Panc1 (cell line): ENCODE results near the gene MAP3K2. TPM values are rescaled to one million over a fixed set of nuclear protein-coding genes. Genes with fewer than 3 reads are reported as not detected.

Experiments
- ATAC-seq: fragments of 200-7000 bp; cut with Tn5 transposase; 2 replicates; pipeline ENCODE4 v1.9.1; 2020; ENCODE audit warnings: mild to moderate bottlenecking, moderate library complexity
- BruUV-seq: library from RNA; stranded (reverse); fragments of 400-500 nt; replicated peaks from 2 replicates; lab custom pipeline; 2021; lab: Mats Ljungman, UMichigan
- CTCF ChIA-PET: fragments of 300-600 bp; sonication (Branson Sonifier 250); formaldehyde crosslinking; loops from one replicate; lab custom pipeline; 2022; ENCODE audit warnings: antibody characterized with exemption; lab: Charles Lee
- POLR2A ChIA-PET: fragments of 300-600 bp; sonication (Branson Sonifier 250); formaldehyde crosslinking; loops from one replicate; lab custom pipeline; 2022; ENCODE audit warnings: antibody characterized with exemption; lab: Charles Lee
- DNase-seq: peaks from one replicate; pipeline ENCODE4 v3.0.0-alpha.2; 2010; ENCODE audit warnings: low read depth, low spot score
- H3K27ac ChIP-seq: 2 replicates; pipeline ENCODE4 v1.5.1; 2011; ENCODE audit warnings: mild to moderate bottlenecking, low read length, inconsistent platforms
- H3K27me3 ChIP-seq: fragments of 200-500 bp; sonication (Bioruptor generic); 2 replicates; pipeline ENCODE4 v1.6.0; 2014; ENCODE audit warnings: low read length, inconsistent platforms; ENCODE audit not compliant: control insufficient read depth, insufficient read depth
- H3K36me3 ChIP-seq: fragments of 200-500 bp; sonication (Bioruptor generic); 2 replicates; pipeline ENCODE4 v1.5.1; 2014; ENCODE audit warnings: inconsistent platforms, mild to moderate bottlenecking, low read length, moderate library complexity; ENCODE audit not compliant: control insufficient read depth, insufficient read depth
- H3K4me1 ChIP-seq: 2 replicates; pipeline ENCODE4 v1.5.1; 2011; ENCODE audit warnings: inconsistent platforms, mild to moderate bottlenecking, low read length, moderate library complexity; ENCODE audit not compliant: control insufficient read depth, insufficient read depth
- H3K4me3 ChIP-seq, 2 experiments: 2 replicates each; pipeline ENCODE4 v1.5.1; 2011 to 2012; ENCODE audit warnings: low read depth in 2 of 2, low read length in 2 of 2, mild to moderate bottlenecking in 2 of 2, inconsistent platforms in 1 of 2, moderate library complexity in 1 of 2
- H3K9me3 ChIP-seq: fragments of 200-500 bp; sonication (Bioruptor generic); 2 replicates; pipeline ENCODE4 v1.5.1; 2014; ENCODE audit warnings: low read depth, mild to moderate bottlenecking, inconsistent platforms, low read length, moderate library complexity; ENCODE audit not compliant: control insufficient read depth, insufficient read depth
- POLR2AphosphoS5 ChIP-seq: IDR thresholded peaks from 2 replicates; pipeline ENCODE4 v1.6.1; 2012; ENCODE audit warnings: mild to moderate bottlenecking, low read depth, low read length, moderate library complexity
- REST ChIP-seq, 2 experiments: IDR thresholded peaks; 2 replicates each; pipeline ENCODE4 v1.6.1; 2011 to 2012; ENCODE audit warnings: low read depth in 2 of 2, control low read depth in 1 of 2, low read length in 1 of 2, mild to moderate bottlenecking in 1 of 2, moderate library complexity in 1 of 2; ENCODE audit not compliant: insufficient read depth in 1 of 2
- SIN3A ChIP-seq: IDR thresholded peaks from 2 replicates; pipeline ENCODE4 v1.6.1; 2012; ENCODE audit warnings: low read depth, mild to moderate bottlenecking, low read length, moderate library complexity, borderline replicate concordance; ENCODE audit not compliant: insufficient read depth
- TCF7L2 ChIP-seq: IDR thresholded peaks from 2 replicates; pipeline ENCODE4 v1.6.1; 2011; ENCODE audit warnings: mild to moderate bottlenecking, low read depth, low read length, inconsistent platforms
- in situ Hi-C: cut with HindIII; loops from 2 replicates; pipeline ENCODE4 v1.10.0; 2016; ENCODE audit warnings: low sequenced_read_pairs, low pct_unique_long_range_greater_than_20kb
- intact Hi-C: fragments of 100-400 bp; cut with micrococcal nuclease; formaldehyde crosslinking; loops from one replicate; pipeline ENCODE4 v1.10.0; 2022; ENCODE audit not compliant: unreplicated experiment
- total RNA-seq: library from RNA; stranded (reverse); gene quantifications from one replicate; pipeline ENCODE4 v1.2.1, GENCODE V29; 2021; ENCODE audit not compliant: unreplicated experiment
- TF ChIP-seq, protein P1 (sequence below): fragments of 450-650 bp; IDR thresholded peaks from 2 replicates; pipeline ENCODE4 v1.5.1; 2017; ENCODE audit warnings: mild to moderate bottlenecking

Gene MAP3K2
- total RNA-seq, 1 experiment from 2014 or later, result 70.6 TPM

GRCh38 chr2:127362971-127363370, 24.8 kb downstream of the MAP3K2 start:
- CTCF ChIA-PET, result no interaction called here

DNA sequence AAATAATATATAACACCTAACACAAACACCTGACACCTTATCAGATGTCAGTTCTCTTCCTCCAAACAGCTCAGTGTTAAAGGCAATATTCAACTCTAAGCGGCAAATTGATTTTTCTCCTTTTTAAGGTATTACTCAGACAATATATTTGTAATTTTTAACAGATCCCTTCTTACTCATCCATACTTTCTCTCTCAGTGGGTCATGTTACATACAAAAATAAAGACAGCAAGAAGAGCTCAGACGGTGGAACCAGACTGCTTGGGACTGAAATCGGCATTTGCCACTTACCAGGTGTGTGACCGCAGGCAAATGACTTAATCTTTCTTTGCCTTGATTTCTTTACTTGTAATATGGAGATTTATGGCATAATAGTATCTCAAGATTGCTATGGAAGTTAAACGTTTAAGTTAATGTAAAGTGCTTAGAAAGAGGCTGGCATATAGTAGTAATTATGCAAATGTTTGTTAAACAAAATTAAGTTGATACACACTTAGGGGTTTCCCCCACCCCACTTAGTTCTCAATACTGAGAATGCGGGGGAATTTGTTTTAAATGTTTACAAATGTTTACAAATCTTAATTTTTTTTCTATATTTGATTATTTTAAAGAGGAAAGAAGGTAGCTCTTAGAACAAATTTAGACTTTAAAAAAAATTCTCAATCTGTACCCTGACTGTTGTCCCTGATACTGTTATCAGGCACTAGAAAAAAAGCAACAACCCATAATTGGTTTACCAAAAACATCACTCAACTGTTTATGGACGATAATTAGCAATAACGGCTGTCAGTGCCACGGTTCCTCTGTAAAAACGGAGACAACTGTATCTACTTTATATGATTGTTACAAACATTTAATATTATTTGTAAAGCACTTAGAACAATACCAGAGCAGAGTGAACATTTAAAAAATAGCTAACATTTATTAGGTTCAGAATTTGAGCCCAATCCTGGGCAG, 25.6 kb downstream of the MAP3K2 start:
- in situ Hi-C loops (no loop called here), intact Hi-C loops (no loop called here)
- DNase-seq, result no peak
- BruUV-seq, result no TSS peak
- peaks cover 42% of the 10 kb centered on the region for H3K4me1 ChIP-seq
- no peaks in the 10 kb centered on the region for H3K36me3 ChIP-seq
- ChIA-PET CTCF (no interaction called here), POLR2A (interaction anchor here (0.6 kb wide), 1 partner anchor 22 kb away, joined by 4 read pairs; no protein-coding TSS in a partner anchor)
- TF ChIP-seq, protein P1, sequence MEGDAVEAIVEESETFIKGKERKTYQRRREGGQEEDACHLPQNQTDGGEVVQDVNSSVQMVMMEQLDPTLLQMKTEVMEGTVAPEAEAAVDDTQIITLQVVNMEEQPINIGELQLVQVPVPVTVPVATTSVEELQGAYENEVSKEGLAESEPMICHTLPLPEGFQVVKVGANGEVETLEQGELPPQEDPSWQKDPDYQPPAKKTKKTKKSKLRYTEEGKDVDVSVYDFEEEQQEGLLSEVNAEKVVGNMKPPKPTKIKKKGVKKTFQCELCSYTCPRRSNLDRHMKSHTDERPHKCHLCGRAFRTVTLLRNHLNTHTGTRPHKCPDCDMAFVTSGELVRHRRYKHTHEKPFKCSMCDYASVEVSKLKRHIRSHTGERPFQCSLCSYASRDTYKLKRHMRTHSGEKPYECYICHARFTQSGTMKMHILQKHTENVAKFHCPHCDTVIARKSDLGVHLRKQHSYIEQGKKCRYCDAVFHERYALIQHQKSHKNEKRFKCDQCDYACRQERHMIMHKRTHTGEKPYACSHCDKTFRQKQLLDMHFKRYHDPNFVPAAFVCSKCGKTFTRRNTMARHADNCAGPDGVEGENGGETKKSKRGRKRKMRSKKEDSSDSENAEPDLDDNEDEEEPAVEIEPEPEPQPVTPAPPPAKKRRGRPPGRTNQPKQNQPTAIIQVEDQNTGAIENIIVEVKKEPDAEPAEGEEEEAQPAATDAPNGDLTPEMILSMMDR, result no peak
- no peak for TF ChIP-seq POLR2AphosphoS5
- no peak for TF ChIP-seq REST (IDR thresholded peaks at IDR 0.05; ENCODE audit: insufficient read depth in 1 of 2, low read depth in 2 of 2, low read length in 1 of 2)
- TF ChIP-seq TCF7L2, result no peak
- no peak for TF ChIP-seq SIN3A
- H3K4me3 ChIP-seq, result no peak overlapping the region
- no peaks in the 10 kb centered on the region for H3K9me3 ChIP-seq
- no peaks in the 10 kb centered on the region for H3K27me3 ChIP-seq
- no peak overlapping the region for H3K27ac ChIP-seq
- ATAC-seq, result no peak

More at GRCh38 chr2:127362971-127363370, 24.8 kb downstream of the MAP3K2 start:
- intact Hi-C loops, result no loop called here
- Histone ChIP-seq H3K9me3 (no peaks in the 10 kb centered on the region), H3K36me3 (no peaks in the 10 kb centered on the region), H3K27me3 (no peaks in the 10 kb centered on the region), H3K4me3 (no peak overlapping the region), H3K27ac (no peak overlapping the region), H3K4me1 (peaks cover 42% of the 10 kb centered on the region)
- DNase-seq, result no peak
- POLR2A ChIA-PET, result no interaction called here
- TF ChIP-seq POLR2AphosphoS5 (no peak), SIN3A (no peak), TCF7L2 (no peak), REST (IDR thresholded peaks at IDR 0.05; ENCODE audit: insufficient read depth in 1 of 2, low read depth in 2 of 2, low read length in 1 of 2) (no peak)
- TF ChIP-seq, protein P1, result no peak
- no peak for ATAC-seq
- BruUV-seq, result no TSS peak
- in situ Hi-C loops, result no loop called here
